ENCODE measurements around the gene RAB11FIP4. TPM values are rescaled to one million over a fixed set of nuclear protein-coding genes. Genes with fewer than 3 reads are reported as not detected.

RAB11FIP4 gene
- total RNA-seq, 1 experiment from 2014 or later, result 54.9 TPM

GRCh38 chr17:31422443-31422842 lies 31.0 kb downstream of the RAB11FIP4 start (continued):
- TF ChIP-seq TCF7 (CRISPR knock-in tag; IDR thresholded peaks at IDR 0.05; ENCODE audit: low read depth) (no peak), RORB (CRISPR knock-in tag; IDR thresholded peaks at IDR 0.05) (no peak), ZSCAN18 (CRISPR knock-in tag; IDR thresholded peaks at IDR 0.05) (no peak), TEAD4 (CRISPR knock-in tag; IDR thresholded peaks at IDR 0.05) (no peak), CREM (CRISPR knock-in tag; IDR thresholded peaks at IDR 0.05) (no peak), ZNF232 (CRISPR knock-in tag; IDR thresholded peaks at IDR 0.05) (no peak), ZNF416 (CRISPR knock-in tag; IDR thresholded peaks at IDR 0.05) (no peak)

GRCh38 chr17:31424944-31425281 lies 33.4 kb downstream of the RAB11FIP4 start:
- Mint-ChIP-seq H3K27ac (peak overlapping the region; percentile 55; the same call in 1 of the 2 replicates), H3K36me3 (no peaks in the 10 kb centered on the region), H3K4me1 (peaks cover 12% of the 10 kb centered on the region), H3K27me3 (ENCODE audit: low read depth) (no peaks in the 10 kb centered on the region; the same call in 1 of the 2 replicates), H3K9me3 (peaks cover 2% of the 10 kb centered on the region), H3K4me3 (no peak overlapping the region)
- DNase-seq (ENCODE audit: low spot score), result no peak
- TF ChIP-seq IRF2 (CRISPR knock-in tag; IDR thresholded peaks at IDR 0.05; ENCODE audit: borderline replicate concordance, low read depth), result no peak
- 0 out of 2 replicates have a peak, but pooled peaks have one; percentile 30 for TF ChIP-seq MYBL2 (CRISPR knock-in tag; IDR thresholded peaks at IDR 0.05)
- TF ChIP-seq GTF2I (CRISPR knock-in tag; conservative IDR thresholded peaks at IDR 0.05), result peak; percentile 95
- ATAC-seq, result peak; percentile 79
- POLR2A ChIA-PET, result interaction anchor here (0.5 to 1.0 kb wide), 2 partner anchors 35 to 404 kb away, joined by 3 read pairs; no protein-coding TSS in a partner anchor
- CTCF ChIA-PET, result interaction anchor here (0.6 to 2.5 kb wide), 10 partner anchors 9 to 116 kb away, joined by 3 to 15 read pairs (median 4); no protein-coding TSS in a partner anchor

GRCh38 chr17:31425282-31426040 lies 34.0 kb downstream of the RAB11FIP4 start:
- Mint-ChIP-seq H3K4me1 (peaks cover 12% of the 10 kb centered on the region), H3K9me3 (peaks cover 4% of the 10 kb centered on the region), H3K27ac (peak overlapping the region; percentile 55), H3K27me3 (ENCODE audit: low read depth) (no peaks in the 10 kb centered on the region; the same call in 1 of the 2 replicates), H3K36me3 (no peaks in the 10 kb centered on the region), H3K4me3 (no peak overlapping the region)
- CTCF ChIA-PET, result interaction anchor here (0.6 to 2.5 kb wide), 11 partner anchors 9 to 116 kb away, joined by 3 to 15 read pairs (median 3); no protein-coding TSS in a partner anchor
- peak; percentile 72 for ATAC-seq
- POLR2A ChIA-PET, result interaction anchor here (0.5 to 1.0 kb wide), 2 partner anchors 36 to 404 kb away, joined by 3 read pairs; no protein-coding TSS in a partner anchor
- DNase-seq (ENCODE audit: low spot score), result no peak
- TF ChIP-seq ZNF671 (CRISPR knock-in tag; IDR thresholded peaks at IDR 0.05) (no peak), ZNF396 (CRISPR knock-in tag; IDR thresholded peaks at IDR 0.05; ENCODE audit: borderline replicate concordance) (no peak), GABPB1 (CRISPR knock-in tag; IDR thresholded peaks at IDR 0.05) (no peak), ZNF423 (CRISPR knock-in tag; IDR thresholded peaks at IDR 0.05) (peak; percentile 81), ESRRA (CRISPR knock-in tag; IDR thresholded peaks at IDR 0.05; ENCODE audit: borderline replicate concordance) (peak; percentile 63; the same call in 1 of the 2 replicates), ZNF219 (CRISPR knock-in tag; IDR thresholded peaks at IDR 0.05; ENCODE audit: borderline replicate concordance) (peak; percentile 19; the same call in 1 of the 2 replicates), GTF2I (CRISPR knock-in tag; conservative IDR thresholded peaks at IDR 0.05) (0 out of 2 replicates have a peak, but pooled peaks have one; percentile 0), NR3C1 (CRISPR knock-in tag; conservative IDR thresholded peaks at IDR 0.05; ENCODE audit: low read depth) (no peak), ZNF425 (CRISPR knock-in tag; conservative IDR thresholded peaks at IDR 0.05) (no peak), CBFB (CRISPR knock-in tag; IDR thresholded peaks at IDR 0.05; ENCODE audit: low read depth) (no peak)

Measured in WTC11 (cell line).